Measurements from ENCODE around the gene COL23A1. TPM values are rescaled to one million over a fixed set of nuclear protein-coding genes. Genes with fewer than 3 reads are reported as not detected.

The COL23A1 gene
- total and polyA plus RNA-seq, 2 of the 13 experiments (the other 11 are each of a cell fraction or from before 2014, with no cell fraction given): not detected

DNA sequence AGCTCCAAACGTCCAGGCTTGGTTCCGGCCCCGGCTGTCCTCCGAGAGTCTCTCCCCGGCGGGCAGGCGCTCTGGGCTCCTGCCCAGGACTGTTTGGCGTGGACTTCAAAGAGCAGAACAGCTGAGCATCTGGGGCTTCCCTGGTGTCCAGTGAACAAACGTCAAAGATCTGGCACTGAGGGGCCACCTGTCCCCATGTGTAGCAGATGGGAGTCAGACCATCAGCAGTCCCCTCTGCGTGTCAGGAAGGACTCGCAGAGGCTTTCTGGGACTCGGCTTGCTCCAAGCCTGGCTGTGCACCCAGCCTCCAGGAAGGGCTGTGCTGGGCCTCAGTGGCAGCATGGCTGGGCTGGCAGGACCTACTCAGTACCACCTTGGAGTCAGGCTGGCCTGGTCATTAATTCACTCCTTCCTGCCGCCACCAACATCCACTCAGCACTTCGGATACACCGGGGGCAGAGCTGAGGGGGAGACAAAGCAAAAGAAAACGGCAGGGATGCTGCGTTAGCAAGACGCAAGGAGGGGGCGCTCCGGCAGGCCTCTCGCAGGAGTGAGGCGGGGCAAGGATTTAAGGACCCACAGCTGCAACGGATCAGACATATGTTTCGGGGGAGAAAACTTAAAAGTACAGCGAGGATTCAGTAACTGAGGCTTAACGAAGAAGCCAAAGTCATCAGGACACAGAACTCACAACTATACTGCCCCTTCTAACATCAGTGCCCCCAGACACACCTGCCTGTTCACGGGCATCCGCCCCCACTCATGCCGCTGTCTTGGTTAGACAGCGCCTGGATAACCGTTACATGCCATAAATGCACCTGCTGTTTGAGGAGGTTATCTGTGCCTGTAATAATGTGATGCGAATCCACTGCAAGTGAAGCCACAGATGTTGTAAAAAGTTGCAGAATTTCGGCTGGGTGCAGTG, 193.1 kb downstream of the COL23A1 start:
- no peak overlapping the region for H3K4me2 ChIP-seq (ENCODE audit: low read depth, low read length)
- DNase-seq (ENCODE audit: low spot score): no peak
- TF ChIP-seq AGO1 (IDR thresholded peaks at IDR 0.05; ENCODE audit: low read depth, low read length, poor library complexity, severe bottlenecking) (no peak), NKX3-1 (CRISPR knock-in tag; IDR thresholded peaks at IDR 0.05) (no peak), LCORL (IDR thresholded peaks at IDR 0.05) (no peak), LCORL (CRISPR knock-in tag; IDR thresholded peaks at IDR 0.05) (no peak), ATF1 (CRISPR knock-in tag; IDR thresholded peaks at IDR 0.05) (no peak), ZNF274 (CRISPR knock-in tag; IDR thresholded peaks at IDR 0.05) (no peak), SIX4 (CRISPR knock-in tag; IDR thresholded peaks at IDR 0.05) (no peak)
- TF ChIP-seq, protein P1, sequence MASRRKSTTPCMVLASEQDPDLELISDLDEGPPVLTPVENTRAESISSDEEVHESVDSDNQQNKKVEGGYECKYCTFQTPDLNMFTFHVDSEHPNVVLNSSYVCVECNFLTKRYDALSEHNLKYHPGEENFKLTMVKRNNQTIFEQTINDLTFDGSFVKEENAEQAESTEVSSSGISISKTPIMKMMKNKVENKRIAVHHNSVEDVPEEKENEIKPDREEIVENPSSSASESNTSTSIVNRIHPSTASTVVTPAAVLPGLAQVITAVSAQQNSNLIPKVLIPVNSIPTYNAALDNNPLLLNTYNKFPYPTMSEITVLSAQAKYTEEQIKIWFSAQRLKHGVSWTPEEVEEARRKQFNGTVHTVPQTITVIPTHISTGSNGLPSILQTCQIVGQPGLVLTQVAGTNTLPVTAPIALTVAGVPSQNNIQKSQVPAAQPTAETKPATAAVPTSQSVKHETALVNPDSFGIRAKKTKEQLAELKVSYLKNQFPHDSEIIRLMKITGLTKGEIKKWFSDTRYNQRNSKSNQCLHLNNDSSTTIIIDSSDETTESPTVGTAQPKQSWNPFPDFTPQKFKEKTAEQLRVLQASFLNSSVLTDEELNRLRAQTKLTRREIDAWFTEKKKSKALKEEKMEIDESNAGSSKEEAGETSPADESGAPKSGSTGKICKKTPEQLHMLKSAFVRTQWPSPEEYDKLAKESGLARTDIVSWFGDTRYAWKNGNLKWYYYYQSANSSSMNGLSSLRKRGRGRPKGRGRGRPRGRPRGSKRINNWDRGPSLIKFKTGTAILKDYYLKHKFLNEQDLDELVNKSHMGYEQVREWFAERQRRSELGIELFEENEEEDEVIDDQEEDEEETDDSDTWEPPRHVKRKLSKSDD (CRISPR knock-in tag; IDR thresholded peaks at IDR 0.05; ENCODE audit: low read depth): no peak
- H3K27me3 ChIP-seq (ENCODE audit: control insufficient read depth in 1 of 2, insufficient read depth in 2 of 2, low read length in 2 of 2): peaks cover 0 to 3% of the 10 kb centered on the region in 2 experiments; a peak in 1 of 5 replicates
- H4K20me1 ChIP-seq (ENCODE audit: insufficient read depth, low read length): no peaks in the 10 kb centered on the region
- in situ Hi-C loops (cut with HindIII; ENCODE audit: extremely low pct_ligation_motif_present, low pct_unique_long_range_greater_than_20kb) (no loop called here), intact Hi-C loops (cut with micrococcal nuclease; ENCODE audit: unreplicated experiment) (no loop called here)
- H3K4me3 ChIP-seq (replicated peaks in 1 of 3; ENCODE audit: insufficient read depth in 1 of 3, low read depth in 2 of 3, low read length in 3 of 3): no peak overlapping the region
- no TSS peak for BruUV-seq (replicated peaks)
- CTCF ChIA-PET (ENCODE audit: low intra/inter-chr PET ratio, low total read pairs): no interaction called here
- no peaks in the 10 kb centered on the region for H3K9me3 ChIP-seq (ENCODE audit: low read length)
- ATAC-seq: no peak
- WGBS (ENCODE audit: low lambda C conversion rate): 57% methylated on average over 24 of the region's 33 CpGs
- FAIRE-seq: no peak
- H3K4me1 ChIP-seq (ENCODE audit: insufficient read depth, low read length): no peaks in the 10 kb centered on the region
- H2AFZ ChIP-seq (ENCODE audit: low read length): no peak overlapping the region
- no peaks in the 10 kb centered on the region for H3K79me2 ChIP-seq (ENCODE audit: insufficient read depth, low read length)
- no peak overlapping the region for H3K9ac ChIP-seq (ENCODE audit: insufficient read depth, low read depth, low read length)
- POLR2A ChIA-PET: no interaction called here
- H3K27ac ChIP-seq (ENCODE audit: extremely low read length, insufficient read depth, low read length): no peak overlapping the region
- no peaks in the 10 kb centered on the region for H3K36me3 ChIP-seq (replicated peaks in 1 of 2; ENCODE audit: control insufficient read depth in 1 of 2, insufficient read depth in 2 of 2, low read length in 2 of 2)
